Fibroblast of skin of left quadriceps (primary cell): ENCODE results near the gene RELT.
A peak's percentile ranks its signal among the peaks of the same experiment; 100 is the strongest.

Experiments used
- DNase-seq, 2 experiments: peaks; one replicate each; pipeline ENCODE4 v3.0.0-alpha.2; 2013; ENCODE audit warnings: low read depth in 2 of 2

Gene RELT

DNA sequence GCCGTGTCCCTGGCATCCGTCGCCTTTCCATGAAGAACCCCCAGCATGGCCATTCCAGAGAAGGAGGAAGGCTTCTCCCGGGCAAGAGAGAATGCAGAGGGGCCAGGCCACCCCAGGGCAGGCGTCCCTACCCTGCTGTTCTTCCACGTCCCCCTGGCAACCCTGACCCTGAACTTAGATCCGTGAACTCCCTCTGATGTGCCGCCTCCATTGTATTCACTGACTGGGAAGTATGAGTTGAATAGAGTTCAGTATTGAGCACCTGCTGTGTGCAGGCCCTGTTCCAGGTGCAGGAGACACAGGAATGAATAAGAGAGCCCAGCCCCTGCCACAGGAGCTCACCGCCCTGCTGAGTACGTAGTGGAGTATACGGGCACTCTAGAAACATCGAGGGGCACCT, 29.1 kb upstream of the RELT start:
- no peak for DNase-seq

DNA sequence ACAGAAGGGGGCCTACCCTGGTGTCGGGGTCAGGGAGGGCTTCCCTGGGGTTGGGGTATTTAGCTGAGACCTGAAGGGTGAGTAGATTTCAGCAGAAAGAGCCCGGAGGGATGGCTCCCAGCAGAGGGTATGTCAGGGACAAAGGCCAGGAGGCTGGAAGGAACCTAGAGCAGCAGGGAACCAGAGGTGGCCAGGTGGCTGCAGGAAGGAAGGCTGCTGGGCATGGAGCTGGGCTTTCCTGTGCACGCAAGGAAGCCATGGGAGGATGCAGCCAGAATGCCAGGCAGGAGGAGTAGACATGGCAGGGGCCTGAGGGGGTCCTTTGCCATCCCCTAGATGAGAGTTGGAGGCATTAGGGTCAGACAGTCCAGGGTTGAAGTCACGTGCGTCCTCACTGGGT, 27.4 kb upstream of the RELT start:
- no peak for DNase-seq

DNA sequence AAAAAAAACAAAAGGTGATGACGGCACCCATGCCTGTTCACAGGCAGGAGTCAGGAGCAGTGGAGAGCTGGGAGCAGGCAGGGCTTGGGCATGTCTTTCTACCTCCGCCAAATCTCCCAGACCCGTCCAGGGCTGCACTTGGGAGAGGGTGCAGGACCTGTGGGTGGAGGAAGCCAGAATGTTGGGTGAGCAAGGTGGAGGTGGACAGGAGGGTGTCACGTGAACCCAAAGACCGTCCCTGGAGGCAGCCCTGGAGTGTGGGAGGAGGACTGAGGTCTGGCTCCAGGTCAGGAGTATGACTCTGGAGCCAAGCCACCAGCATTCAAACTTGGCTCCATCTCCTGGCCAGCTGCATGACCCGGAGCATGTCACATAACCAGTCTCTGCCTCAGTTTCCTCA, 26.6 kb upstream of the RELT start:
- no peak for DNase-seq

DNA sequence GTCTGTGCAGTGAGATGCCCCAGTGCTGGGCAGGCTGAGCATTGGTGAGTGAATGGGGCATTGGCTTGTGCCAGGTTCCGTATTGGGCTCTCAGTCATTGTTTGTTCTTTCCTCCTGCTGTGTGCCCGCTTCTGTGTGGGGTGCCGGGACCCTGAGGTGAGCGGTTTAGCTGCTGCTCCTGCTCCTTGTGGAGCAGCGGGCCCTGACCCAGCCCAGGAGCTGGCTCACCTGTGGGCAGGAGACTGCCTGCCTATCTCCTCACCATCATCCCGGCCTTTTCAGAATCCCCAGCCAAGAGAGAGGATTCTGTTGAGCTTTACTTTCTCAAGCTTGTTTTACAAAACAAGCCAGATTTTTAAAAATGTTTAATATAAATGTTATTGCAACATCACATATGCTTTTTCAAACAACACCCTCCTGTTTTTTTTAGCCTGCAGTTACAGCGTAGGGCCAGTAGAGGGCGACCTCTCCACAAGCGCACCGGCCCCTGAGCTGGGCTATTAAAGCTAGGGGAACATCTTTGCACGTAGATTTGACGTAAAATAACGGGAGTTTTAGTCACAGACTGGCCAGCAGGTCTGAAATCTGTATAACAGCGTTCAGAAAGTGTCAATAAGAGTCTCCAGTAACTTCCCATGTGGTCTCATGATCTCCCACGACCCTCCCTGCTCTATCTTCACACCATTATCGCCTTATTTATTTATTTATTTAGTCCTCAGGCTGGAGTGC, 25.1 kb upstream of the RELT start:
- DNase-seq, result peak; percentile 45 to 49

DNA sequence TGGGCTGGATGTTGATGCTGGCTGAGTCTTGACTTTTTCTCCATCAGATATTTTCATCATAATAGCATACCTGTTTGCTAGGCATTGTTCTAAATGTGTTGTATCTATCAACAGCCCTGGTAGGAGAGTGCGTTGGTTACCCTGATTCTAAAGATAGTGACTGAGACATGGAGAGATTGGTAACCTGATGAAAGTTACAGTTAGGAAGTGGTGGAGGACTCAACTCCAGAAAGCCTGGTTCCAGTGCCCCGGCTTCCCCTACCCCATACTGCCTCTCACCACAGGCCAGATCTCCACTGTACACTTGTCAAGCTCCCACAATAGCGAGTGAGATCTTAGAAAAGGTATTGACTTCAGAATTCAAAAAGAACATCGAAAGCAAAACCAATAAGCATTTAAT, 22.8 kb upstream of the RELT start:
- DNase-seq, result no peak

DNA sequence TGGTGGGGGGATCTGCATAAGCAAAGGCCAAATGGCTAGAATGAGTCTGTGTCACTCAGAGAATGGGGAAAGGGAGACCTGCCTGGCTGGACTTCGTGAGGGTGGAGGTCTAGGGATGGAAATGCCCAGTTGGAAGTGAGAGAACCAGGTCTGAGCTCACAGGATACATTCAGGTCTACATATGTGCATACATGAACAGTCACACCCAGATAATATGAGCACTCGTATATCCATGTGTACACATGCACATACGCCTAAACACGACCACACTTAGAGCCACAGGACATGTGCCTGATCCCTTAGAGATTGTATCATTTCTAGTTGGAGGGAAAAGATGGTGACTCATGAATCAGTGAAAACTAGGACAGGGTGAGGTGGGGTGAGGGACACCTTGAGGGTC, 21.1 kb upstream of the RELT start:
- DNase-seq, result no peak

DNA sequence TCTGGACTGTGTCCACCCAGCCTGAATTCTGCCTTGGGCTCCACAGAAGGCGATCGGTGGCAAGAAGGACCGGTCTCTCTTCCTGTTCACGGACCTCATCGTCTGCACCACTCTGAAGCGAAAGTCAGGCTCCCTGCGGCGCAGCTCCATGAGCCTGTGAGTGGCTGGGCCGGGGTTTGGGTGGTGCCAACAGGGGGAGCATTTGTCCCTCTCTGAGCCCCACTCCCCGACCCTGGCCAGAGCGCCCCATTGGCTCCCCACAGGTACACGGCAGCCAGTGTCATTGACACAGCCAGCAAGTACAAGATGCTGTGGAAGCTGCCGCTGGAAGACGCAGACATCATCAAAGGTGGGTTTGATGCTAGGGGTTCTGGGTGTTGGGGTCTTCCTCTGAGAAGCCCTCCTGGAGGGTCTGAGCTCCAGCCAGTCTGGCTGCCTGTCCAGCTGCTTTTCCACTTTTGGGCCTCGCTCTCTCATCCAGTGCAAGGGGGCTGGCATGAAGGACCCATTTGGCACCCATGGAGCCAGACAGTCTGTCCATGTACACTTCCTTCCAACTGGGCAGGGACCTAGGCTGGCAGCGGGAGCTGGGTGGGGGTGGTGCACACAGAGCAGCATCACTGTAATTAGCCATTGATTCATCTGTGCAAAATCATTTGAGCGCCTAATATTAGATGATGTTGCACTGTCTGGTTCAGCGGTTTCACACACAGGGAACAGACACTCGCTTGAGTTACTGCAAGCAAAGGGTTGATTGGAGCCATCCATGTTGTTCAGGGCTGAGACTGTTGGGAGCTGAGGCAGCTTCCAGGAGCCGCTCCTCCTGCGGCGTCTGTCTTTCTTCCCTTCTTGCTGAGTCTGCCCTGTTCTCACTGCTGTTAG, 19.0 kb upstream of the RELT start:
- no peak for DNase-seq

DNA sequence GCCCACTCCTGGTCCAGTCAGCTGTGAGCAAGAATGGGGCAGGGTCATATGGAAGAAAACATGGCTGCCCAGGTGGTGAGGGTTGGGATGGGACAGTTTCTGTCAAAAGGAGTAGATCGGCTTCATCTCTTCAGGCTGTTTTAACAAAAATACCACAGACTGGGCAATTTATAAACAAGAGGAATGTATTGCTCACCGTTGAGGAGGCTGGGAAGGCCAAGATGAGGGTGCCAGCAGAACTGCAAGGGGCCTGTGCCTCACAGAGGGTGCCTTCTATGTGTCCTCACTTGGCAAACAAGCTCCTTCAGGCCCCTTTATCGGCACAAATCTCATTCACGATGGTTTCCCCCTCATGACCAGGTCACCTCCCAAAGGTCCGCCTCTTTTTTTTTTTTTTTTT, 18.1 kb upstream of the RELT start:
- DNase-seq, result no peak

DNA sequence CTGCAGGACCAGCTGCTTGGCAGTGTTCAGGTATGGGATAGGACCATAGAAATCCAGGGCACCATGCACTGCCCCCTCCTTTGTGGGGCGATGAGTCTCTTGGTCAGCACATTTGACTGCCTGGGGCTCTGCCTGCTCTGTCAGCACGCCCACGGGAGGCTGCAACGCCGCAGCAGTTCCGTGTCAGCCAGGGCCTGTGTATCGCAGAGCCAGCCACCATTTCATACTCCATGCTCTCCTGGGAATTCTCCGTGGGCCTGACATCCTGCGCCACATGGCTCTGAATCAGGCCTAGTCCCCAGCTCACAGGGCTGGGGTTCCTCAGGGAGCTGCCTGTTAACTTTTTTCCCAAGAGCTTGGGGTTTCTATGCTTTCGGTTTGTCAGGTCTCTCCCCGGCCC, 16.9 kb upstream of the RELT start:
- no peak for DNase-seq

DNA sequence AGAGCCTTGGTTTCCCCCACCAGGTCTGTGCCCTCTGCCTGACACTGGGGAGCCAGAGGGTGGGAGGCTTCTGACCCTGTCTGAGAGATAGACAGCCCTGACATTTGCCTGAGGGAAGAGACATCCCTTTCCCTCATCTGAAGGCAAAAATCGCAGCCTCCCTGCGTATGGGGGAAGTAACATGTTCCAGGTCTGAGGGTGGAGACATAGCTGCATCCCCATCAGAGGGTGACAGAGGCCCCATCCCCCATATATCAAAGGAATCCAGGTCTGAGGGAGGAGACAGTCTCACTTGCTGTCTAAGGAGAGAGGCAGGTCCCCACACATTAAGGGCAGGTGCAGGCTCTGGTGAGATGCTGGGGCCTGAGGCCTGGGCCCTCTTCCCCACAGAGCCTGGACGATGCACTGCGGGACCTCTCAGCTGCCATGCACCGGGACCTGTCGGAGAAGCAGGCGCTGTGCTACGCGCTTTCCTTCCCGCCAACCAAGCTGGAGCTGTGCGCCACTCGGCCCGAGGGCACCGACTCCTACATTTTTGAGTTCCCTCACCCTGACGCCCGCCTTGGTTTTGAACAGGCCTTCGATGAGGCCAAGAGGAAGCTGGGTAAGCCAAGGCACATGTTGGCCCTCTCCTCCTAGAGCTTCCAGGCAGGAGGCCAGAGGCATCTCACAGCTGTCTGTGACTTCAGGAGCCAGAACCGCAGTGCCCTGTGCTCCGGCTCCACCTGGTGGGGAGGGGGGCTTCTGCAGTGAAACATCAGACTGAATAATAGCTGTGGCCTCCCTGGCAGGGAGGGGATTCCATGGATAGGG, 16.1 kb upstream of the RELT start:
- no peak for DNase-seq

DNA sequence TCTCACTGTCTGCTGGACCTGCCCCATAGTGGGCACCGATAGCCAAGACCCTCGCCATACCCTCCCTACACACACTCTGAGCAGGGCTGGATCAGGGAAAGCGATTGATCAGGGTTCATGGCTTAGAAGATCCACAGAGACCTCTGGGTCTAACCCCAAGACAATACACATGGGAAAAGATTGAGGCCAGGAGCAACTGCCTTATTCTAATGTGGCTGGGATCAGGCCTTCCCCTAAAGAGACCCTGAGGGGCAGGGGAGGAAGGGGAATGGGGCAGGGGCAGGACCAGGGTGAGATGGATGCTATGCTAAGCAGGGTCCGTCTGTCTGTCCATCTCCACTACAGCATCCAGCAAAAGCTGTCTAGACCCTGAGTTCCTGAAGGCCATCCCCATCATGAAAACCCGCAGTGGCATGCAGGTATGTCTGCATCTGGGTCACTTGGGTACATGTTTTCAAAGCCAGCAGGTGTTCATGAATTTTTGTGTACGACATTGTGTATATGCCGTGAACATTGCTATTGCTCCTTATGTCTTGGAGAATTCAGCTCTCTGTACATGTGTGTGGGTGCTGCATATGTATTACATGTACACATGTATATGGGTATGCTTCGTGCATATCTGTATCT, 15.3 kb upstream of the RELT start:
- no peak for DNase-seq

DNA sequence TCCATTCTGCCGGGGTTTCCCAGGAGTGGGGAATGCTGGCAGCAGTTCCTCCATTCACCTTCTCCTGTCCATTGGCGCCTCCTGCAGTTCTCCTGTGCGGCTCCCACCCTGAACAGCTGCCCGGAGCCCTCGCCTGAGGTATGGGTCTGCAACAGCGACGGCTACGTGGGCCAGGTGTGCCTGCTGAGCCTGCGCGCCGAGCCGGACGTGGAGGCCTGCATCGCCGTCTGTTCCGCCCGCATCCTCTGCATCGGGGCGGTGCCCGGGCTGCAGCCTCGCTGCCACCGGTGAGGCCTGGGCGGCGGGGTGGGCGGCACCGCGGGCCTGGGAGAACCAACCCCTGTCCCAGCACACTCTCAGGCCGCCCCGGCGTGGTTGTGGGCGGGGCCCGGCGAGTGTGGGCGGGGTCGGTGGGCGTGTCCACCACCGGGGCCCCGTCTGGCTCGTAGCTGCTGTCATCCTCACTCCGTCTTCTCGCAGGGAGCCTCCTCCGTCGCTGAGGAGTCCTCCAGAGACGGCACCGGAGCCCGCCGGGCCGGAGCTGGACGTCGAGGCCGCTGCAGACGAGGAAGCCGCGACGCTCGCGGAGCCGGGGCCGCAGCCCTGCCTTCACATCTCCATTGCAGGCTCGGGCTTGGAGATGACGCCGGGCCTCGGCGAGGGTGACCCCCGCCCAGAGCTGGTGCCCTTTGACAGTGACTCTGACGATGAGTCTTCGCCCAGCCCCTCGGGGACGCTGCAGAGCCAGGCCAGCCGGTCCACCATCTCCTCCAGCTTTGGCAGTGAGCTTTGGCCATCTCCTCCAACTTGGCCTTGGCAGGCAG, 14.0 kb upstream of the RELT start:
- no peak for DNase-seq

DNA sequence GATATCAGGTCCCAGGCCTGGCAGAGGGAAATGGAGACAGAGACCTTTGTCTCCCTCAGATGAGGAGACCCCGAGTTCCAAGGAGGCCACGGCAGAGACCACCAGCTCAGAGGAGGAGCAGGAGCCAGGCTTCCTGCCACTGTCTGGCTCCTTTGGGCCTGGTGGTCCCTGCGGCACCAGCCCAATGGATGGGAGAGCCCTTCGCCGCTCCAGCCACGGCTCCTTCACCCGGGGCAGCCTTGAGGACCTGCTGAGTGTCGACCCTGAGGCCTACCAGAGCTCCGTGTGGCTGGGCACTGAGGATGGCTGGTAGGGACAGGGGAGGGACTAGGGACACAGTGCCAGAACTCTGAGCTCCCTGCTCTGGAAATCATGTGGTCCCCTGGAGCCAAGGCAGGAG, 13.1 kb upstream of the RELT start:
- no peak for DNase-seq

DNA sequence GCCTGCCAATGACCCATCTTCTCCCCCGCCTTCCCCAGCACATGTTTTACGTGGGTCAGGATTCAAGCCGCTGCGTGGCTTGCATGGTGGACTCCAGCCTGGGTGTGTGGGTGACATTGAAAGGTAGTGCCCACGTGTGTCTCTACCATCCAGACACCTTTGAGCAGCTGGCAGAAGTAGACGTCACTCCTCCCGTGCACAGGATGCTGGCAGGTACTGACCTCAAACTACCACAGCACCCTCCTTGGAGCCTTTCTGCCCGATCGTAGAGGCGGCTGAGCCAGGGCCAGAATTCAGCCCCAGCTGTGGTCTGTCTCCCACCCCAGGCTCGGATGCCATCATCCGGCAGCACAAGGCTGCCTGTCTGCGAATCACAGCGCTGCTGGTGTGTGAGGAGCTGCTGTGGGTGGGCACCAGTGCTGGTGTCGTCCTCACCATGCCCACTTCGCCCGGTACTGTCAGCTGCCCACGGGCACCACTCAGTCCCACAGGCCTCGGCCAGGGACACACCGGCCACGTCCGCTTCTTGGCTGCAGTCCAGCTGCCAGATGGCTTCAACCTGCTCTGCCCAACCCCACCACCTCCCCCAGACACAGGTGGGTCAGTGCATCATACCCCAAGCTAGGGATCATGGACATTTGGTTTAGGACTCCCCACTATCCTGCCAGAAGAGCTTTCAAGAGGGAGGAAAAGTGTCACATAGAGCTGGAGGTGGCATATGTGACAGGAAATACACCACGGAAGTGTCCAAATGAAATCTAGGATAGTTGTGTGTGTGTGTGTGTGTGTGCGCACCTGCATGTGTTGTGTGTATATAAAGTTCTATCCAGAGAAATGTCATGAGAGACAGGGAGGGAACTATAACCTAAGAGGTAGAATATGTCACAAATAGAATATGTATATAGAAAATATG, 10.6 kb upstream of the RELT start:
- DNase-seq, result no peak

DNA sequence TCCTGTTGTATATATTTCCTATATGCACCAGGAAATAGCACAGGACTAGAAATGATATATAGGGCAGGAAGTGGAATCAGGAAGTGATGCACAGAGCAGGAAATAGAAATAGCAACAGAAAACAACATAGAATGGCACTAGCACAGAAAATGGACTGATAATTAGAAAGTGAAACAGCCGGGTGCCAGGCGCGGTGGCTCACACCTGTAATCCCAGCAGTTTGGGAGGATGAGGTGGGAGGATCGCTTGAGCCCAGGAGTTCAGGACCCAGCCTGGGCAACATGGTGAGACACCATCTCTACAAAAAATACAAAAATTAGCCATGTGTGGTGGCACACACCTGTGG, 10.0 kb upstream of the RELT start:
- no peak for DNase-seq

DNA sequence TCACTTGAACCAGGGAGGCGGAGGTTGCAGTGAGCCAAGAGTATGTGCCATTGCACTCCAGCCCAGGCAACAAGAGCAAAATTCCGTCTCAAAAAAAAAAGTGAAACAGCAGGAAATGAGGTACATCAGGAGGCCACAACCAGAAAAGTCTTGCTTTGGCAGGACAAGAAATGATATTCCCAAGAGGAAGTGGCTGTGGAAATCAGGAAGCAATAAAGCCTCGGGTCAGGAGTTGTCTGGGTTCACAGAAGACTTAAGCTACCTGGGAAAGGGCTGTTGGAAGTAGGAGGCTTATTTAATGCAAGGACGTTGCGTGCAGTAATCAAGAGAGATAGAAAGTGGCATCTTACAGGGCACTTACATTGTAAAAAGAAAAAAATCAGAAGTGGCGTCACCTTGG, 9.2 kb upstream of the RELT start:
- no peak for DNase-seq

DNA sequence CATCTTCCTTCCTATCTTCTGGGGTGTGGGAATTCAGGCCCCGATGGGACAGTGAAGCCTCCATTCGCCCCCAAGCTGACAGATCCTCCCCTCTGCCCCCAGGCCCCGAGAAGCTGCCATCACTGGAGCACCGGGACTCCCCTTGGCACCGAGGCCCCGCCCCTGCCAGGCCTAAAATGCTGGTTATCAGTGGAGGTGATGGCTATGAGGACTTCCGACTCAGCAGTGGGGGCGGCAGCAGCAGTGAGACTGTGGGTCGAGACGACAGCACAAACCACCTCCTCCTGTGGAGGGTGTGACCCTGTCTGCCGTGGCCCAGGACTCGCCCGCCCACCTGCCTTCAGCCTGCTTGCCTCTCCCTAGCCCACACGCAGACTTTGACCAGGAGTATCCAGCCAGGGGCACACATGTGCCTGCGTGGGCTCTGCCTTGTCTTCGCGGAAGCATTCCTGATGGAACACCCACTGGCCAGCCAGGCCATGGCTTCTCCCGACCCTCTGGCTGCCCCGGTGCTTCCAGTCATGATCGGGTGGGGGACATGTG, 8.6 kb upstream of the RELT start:
- DNase-seq, result no peak

DNA sequence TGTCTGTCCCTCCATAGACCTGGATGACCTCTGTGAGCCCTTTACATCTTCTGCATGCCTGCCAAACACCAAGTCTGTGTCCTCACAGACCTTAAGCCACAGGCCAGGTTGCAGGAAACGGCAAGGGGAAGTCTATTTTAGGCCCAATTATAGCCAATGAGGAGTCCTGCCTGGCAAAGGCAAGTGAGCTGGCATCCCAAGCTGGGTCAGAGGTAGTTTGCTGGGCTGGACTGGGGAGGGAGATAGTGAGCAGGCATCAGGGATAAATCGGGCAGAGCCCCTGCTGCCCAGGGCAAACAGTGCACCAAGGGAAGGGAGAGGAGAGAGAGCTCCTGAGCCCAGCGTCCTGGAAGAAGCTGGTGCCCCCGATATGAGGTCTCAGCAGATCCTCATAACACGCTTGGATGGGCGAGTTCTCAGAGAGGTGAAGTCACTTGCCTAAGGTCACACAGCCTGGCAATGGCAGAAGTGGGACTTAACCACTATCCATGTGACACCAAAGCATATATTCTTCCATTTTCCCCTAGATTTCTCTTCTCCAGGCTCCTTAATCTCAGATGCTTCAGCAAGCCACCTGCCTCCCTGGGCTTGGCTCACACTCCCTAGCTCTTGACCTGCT, 3.7 kb upstream of the RELT start:
- no peak for DNase-seq

DNA sequence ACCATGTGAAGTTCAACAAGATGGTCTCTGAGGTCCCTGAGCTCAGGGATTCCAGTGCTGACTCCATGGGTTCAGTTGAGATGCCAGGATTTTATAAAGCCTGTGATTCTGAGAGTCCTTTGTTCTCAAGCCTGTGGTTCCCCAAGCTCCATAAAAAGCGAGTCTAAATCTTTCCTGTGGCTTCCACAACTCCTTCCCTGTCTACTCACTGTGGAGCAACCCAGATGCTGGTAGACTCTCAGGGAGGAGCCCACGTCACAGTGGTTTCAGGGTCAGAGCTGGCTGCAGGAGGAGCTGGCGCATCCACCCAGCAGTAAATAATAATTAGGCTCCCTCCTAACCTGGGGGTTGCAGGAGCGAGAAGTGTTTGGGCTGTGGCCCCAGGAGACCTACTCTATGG, 2.0 kb upstream of the RELT start:
- DNase-seq, result no peak

DNA sequence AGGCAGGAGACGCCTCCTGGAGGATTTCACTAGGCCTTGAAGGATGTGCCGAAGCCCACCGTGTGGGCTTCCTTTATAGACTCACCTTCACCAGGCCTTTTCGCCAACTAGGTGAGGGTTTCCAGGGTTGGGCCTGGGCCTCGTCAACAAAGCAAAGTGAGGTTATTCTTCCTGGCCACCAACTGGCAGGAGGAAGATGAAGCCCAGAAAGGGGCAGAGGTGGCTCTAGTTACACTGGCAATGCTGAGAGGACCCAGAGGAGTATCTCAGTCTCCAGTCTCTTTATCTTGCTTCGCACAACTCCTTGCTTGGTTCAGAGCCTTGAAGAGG, 404 bp upstream of the RELT start:
- DNase-seq, result no peak
